HCT116 (cell line): Measurements from ENCODE around the gene SH3TC1. TPM values are rescaled to one million over a fixed set of nuclear protein-coding genes. Genes with fewer than 3 reads are reported as not detected.

ENCODE experiments used
- ATAC-seq: fragments of 200-7000 bp; cut with Tn5 transposase; 2 replicates; pipeline ENCODE4 v1.9.1; 2020; ENCODE audit warnings: mild to moderate bottlenecking, moderate library complexity
- BruUV-seq: library from RNA; stranded (reverse); fragments of 400-500 nt; replicated peaks from 2 replicates; lab custom pipeline; 2021; lab: Mats Ljungman, UMichigan
- CTCF ChIA-PET: fragments of 300-600 bp; sonication (Branson Sonifier 250); formaldehyde crosslinking; loops from one replicate; lab custom pipeline; 2021; ENCODE audit warnings: antibody characterized with exemption; lab: Charles Lee
- POLR2A ChIA-PET: fragments of 300-600, 350-600 bp; sonication (Branson Sonifier 250); formaldehyde crosslinking; loops from one replicate; lab custom pipeline; 2021; ENCODE audit warnings: antibody characterized with exemption; lab: Charles Lee
- RAD21 ChIA-PET, 2 experiments: fragments of 300-600 bp; sonication (Branson Sonifier 250); formaldehyde crosslinking; loops; one replicate each; lab custom pipeline; 2023; ENCODE audit warnings: low total read pairs in 2 of 2; ENCODE audit not compliant: uncharacterized antibody in 2 of 2, unreplicated experiment in 2 of 2, low non-redundant PET in 1 of 2; lab: Charles Lee
- DNase-seq: peaks from one replicate; pipeline ENCODE4 v3.0.0-alpha.2; 2010; ENCODE audit warnings: low read depth, low spot score
- H2AFZ ChIP-seq: fragments of 200-600 bp; shearing (Covaris generic), sonication (generic); 2 replicates; pipeline ENCODE4 v1.6.1; 2017; ENCODE audit warnings: low read depth, mixed run types, mixed read lengths, antibody characterized with exemption, low read length; ENCODE audit not compliant: poor library complexity, severe bottlenecking
- H3K27ac ChIP-seq: 2 replicates; pipeline ENCODE4 v1.5.1; 2012; ENCODE audit warnings: low read depth, low read length
- H3K27me3 ChIP-seq: fragments of 200-600 bp; sonication (generic); 2 replicates; pipeline ENCODE4 v1.6.1; 2016; ENCODE audit warnings: mixed run types, low read length, mixed read lengths; ENCODE audit not compliant: insufficient read depth
- H3K36me3 ChIP-seq, 2 experiments: fragments of 200-500 bp in 1 of 2; fragments of 200-600 bp in 1 of 2; sonication (Bioruptor generic) in 1 of 2; sonication (generic) in 1 of 2; 2 replicates each; pipeline versions ENCODE4 v1.5.1 to v1.6.1; 2014 to 2016; ENCODE audit warnings: low read length in 2 of 2, inconsistent platforms in 1 of 2, mixed read lengths in 1 of 2, mixed run types in 1 of 2; ENCODE audit not compliant: insufficient read depth in 2 of 2, control insufficient read depth in 1 of 2
- H3K4me1 ChIP-seq, 2 experiments: fragments of 200-600 bp in 1 of 2; sonication (generic) in 1 of 2; 2 replicates each; pipeline versions ENCODE4 v1.5.1 to v1.6.1; 2012 to 2017; ENCODE audit warnings: low read length in 2 of 2, inconsistent platforms in 1 of 2, mild to moderate bottlenecking in 1 of 2, mixed read lengths in 1 of 2, mixed run types in 1 of 2, moderate library complexity in 1 of 2; ENCODE audit not compliant: insufficient read depth in 2 of 2, control insufficient read depth in 1 of 2
- H3K4me2 ChIP-seq: fragments of 200-600 bp; sonication (generic); 2 replicates; pipeline ENCODE4 v1.6.1; 2017; ENCODE audit warnings: mixed run types, low read length, mixed read lengths
- H3K4me3 ChIP-seq, 2 experiments: fragments of 200-600 bp in 1 of 2; sonication (generic) in 1 of 2; replicated peaks in 1 of 2; 2 replicates each; pipeline ENCODE4 v1.5.1; 2011 to 2016; ENCODE audit warnings: low read length in 2 of 2, control low read depth in 1 of 2, low read depth in 1 of 2, mild to moderate bottlenecking in 1 of 2, mixed read lengths in 1 of 2, mixed run types in 1 of 2
- H3K79me2 ChIP-seq: fragments of 200-600 bp; sonication (generic); 2 replicates; pipeline ENCODE4 v1.6.1; 2017; ENCODE audit warnings: mild to moderate bottlenecking, mixed run types, low read length, moderate library complexity, mixed read lengths; ENCODE audit not compliant: insufficient read depth
- H3K9ac ChIP-seq: fragments of 200-600 bp; sonication (generic); 2 replicates; pipeline ENCODE4 v1.6.1; 2016; ENCODE audit warnings: low read length, mixed read lengths
- H3K9me2 ChIP-seq: fragments of 200-600 bp; sonication (generic), shearing (Covaris generic); 2 replicates; pipeline ENCODE4 v1.6.1; 2017; ENCODE audit warnings: mixed run types, mild to moderate bottlenecking, moderate library complexity; ENCODE audit not compliant: insufficient read depth
- H3K9me3 ChIP-seq, 2 experiments: fragments of 200-500 bp in 1 of 2; fragments of 200-600 bp in 1 of 2; sonication (Bioruptor generic) in 1 of 2; sonication (generic) in 1 of 2; 2 replicates each; pipeline ENCODE4 v1.6.1; 2014 to 2017; ENCODE audit warnings: low read length in 2 of 2, mixed read lengths in 2 of 2, inconsistent platforms in 1 of 2, low read depth in 1 of 2, mild to moderate bottlenecking in 1 of 2, mixed run types in 1 of 2, moderate library complexity in 1 of 2; ENCODE audit not compliant: control insufficient read depth in 1 of 2, insufficient read depth in 1 of 2
- H4K20me1 ChIP-seq: fragments of 200-600 bp; sonication (generic), shearing (Covaris generic); 2 replicates; pipeline ENCODE4 v1.6.1; 2017; ENCODE audit warnings: mixed run types, mild to moderate bottlenecking, moderate library complexity; ENCODE audit not compliant: insufficient read depth
- ELF1 ChIP-seq: IDR thresholded peaks from 2 replicates; pipeline ENCODE4 v1.6.1; 2012; ENCODE audit warnings: low read depth, borderline replicate concordance
- EZH2 ChIP-seq: fragments of 200-600 bp; sonication (generic); IDR thresholded peaks from 2 replicates; pipeline ENCODE4 v1.6.1; 2017; ENCODE audit warnings: antibody characterized with exemption, mixed run types
- EZH2phosphoT487 ChIP-seq: fragments of 200-600 bp; IDR thresholded peaks from 2 replicates; pipeline ENCODE4 v1.6.1; 2018; ENCODE audit warnings: antibody characterized with exemption, borderline replicate concordance
- FOSL1 ChIP-seq: IDR thresholded peaks from 2 replicates; pipeline ENCODE4 v1.6.1; 2012; ENCODE audit warnings: low read depth
- POLR2A ChIP-seq: IDR thresholded peaks from 2 replicates; pipeline ENCODE4 v1.7.0; 2011; ENCODE audit warnings: borderline replicate concordance; ENCODE audit not compliant: insufficient read depth, insufficient read length; ENCODE audit errors: extremely low read depth
- RAD21 ChIP-seq: IDR thresholded peaks from 2 replicates; pipeline ENCODE4 v1.6.1; 2012; ENCODE audit warnings: low read depth, mild to moderate bottlenecking
- SIN3A ChIP-seq: IDR thresholded peaks from 2 replicates; pipeline ENCODE4 v1.6.1; 2012; ENCODE audit warnings: low read depth
- SRF ChIP-seq: IDR thresholded peaks from 2 replicates; pipeline ENCODE4 v1.6.1; 2012; ENCODE audit warnings: low read depth
- YY1 ChIP-seq: IDR thresholded peaks from 2 replicates; pipeline ENCODE4 v1.6.1; 2011; ENCODE audit warnings: low read length, low read depth, moderate library complexity, mild to moderate bottlenecking; ENCODE audit not compliant: insufficient replicate concordance; ENCODE audit errors: extremely low read depth
- intact Hi-C: fragments of 100-400 bp; cut with micrococcal nuclease; formaldehyde crosslinking; loops from 2 replicates; pipeline ENCODE4 v1.10.0; 2022
- total RNA-seq: library from RNA; stranded (reverse); gene quantifications from one replicate; pipeline ENCODE4 v1.2.1, GENCODE V29; 2021; ENCODE audit not compliant: unreplicated experiment
- TF ChIP-seq, protein P1 (sequence below): IDR thresholded peaks from 2 replicates; pipeline ENCODE4 v1.6.1; 2011; ENCODE audit warnings: mild to moderate bottlenecking, low read length, moderate library complexity; ENCODE audit not compliant: insufficient replicate concordance; ENCODE audit errors: extremely low read depth
- TF ChIP-seq, protein P2 (sequence below): IDR thresholded peaks from 2 replicates; pipeline ENCODE4 v1.6.1; 2012; ENCODE audit warnings: low read depth

SH3TC1 gene
- total RNA-seq, 1 experiment from 2014 or later = 12.5 TPM

DNA sequence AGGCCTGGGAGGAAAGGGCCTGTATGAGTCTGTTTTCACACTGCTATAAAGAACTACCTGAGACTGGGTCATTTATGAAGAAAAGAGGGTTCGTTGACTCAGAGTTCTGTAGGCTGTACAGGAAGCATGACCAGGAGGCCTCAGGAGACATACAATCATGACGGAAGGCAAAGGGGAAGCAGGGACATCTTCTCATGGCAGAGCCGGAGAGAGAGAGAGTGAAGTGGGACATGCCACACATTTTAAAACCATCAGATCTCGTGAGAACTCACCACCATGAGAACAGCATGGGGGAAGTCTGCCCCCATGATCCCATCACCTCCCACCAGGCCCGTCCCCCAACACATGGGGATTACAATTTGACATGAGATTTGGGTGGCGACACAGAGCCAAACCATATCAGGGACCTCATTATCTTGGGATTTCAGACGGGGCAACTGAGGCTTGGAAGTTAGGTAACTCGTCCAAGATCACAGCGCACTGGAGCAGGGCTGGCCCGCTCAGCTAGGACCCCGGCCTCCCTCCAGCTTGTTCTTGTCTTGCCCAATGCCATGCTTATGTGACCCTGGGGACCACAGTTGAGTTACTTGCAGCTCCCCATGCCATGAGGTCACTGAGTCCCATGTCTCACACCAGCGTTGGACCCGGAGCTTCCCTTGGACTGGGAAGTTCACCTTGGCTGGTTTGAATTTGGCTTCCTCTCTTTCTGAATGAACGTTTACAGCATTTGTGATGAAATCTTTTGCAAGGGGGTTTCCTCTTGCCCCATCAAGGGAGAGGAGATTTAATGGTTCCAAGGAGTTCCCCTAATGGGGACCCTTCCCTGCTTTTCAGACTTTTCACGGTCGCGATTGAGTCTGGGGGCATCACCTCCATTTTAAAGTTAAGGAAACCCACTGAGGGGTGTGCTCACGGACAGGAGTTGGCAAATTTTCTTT is 88.5 kb downstream of the SH3TC1 start:
- H3K36me3 ChIP-seq = no peaks in the 10 kb centered on the region
- DNase-seq (no peak), ATAC-seq (no peak)
- no peaks in the 10 kb centered on the region for H3K4me1 ChIP-seq
- no peak overlapping the region for H3K4me3 ChIP-seq
- no peak overlapping the region for H3K9ac ChIP-seq
- no peak overlapping the region for H2AFZ ChIP-seq
- H4K20me1 ChIP-seq = no peaks in the 10 kb centered on the region
- no TSS peak for BruUV-seq
- no peaks in the 10 kb centered on the region for H3K9me2 ChIP-seq
- H3K9me3 ChIP-seq = no peaks in the 10 kb centered on the region
- no peaks in the 10 kb centered on the region for H3K79me2 ChIP-seq
- ChIA-PET CTCF (no interaction called here), POLR2A (no interaction called here), RAD21 (no interaction called here)
- TF ChIP-seq SRF = no peak
- TF ChIP-seq, protein P1, sequence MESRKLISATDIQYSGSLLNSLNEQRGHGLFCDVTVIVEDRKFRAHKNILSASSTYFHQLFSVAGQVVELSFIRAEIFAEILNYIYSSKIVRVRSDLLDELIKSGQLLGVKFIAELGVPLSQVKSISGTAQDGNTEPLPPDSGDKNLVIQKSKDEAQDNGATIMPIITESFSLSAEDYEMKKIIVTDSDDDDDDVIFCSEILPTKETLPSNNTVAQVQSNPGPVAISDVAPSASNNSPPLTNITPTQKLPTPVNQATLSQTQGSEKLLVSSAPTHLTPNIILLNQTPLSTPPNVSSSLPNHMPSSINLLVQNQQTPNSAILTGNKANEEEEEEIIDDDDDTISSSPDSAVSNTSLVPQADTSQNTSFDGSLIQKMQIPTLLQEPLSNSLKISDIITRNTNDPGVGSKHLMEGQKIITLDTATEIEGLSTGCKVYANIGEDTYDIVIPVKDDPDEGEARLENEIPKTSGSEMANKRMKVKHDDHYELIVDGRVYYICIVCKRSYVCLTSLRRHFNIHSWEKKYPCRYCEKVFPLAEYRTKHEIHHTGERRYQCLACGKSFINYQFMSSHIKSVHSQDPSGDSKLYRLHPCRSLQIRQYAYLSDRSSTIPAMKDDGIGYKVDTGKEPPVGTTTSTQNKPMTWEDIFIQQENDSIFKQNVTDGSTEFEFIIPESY = no peak
- no peak for TF ChIP-seq EZH2phosphoT487
- TF ChIP-seq POLR2A = no peak
- TF ChIP-seq YY1 = no peak
- no peak for TF ChIP-seq FOSL1
- TF ChIP-seq SIN3A = no peak
- TF ChIP-seq ELF1 = no peak
- TF ChIP-seq, protein P2, sequence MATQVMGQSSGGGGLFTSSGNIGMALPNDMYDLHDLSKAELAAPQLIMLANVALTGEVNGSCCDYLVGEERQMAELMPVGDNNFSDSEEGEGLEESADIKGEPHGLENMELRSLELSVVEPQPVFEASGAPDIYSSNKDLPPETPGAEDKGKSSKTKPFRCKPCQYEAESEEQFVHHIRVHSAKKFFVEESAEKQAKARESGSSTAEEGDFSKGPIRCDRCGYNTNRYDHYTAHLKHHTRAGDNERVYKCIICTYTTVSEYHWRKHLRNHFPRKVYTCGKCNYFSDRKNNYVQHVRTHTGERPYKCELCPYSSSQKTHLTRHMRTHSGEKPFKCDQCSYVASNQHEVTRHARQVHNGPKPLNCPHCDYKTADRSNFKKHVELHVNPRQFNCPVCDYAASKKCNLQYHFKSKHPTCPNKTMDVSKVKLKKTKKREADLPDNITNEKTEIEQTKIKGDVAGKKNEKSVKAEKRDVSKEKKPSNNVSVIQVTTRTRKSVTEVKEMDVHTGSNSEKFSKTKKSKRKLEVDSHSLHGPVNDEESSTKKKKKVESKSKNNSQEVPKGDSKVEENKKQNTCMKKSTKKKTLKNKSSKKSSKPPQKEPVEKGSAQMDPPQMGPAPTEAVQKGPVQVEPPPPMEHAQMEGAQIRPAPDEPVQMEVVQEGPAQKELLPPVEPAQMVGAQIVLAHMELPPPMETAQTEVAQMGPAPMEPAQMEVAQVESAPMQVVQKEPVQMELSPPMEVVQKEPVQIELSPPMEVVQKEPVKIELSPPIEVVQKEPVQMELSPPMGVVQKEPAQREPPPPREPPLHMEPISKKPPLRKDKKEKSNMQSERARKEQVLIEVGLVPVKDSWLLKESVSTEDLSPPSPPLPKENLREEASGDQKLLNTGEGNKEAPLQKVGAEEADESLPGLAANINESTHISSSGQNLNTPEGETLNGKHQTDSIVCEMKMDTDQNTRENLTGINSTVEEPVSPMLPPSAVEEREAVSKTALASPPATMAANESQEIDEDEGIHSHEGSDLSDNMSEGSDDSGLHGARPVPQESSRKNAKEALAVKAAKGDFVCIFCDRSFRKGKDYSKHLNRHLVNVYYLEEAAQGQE = no peak
- TF ChIP-seq EZH2 = no peak
- TF ChIP-seq RAD21 = no peak
- H3K27me3 ChIP-seq = no peaks in the 10 kb centered on the region
- H3K27ac ChIP-seq = no peak overlapping the region
- no peak overlapping the region for H3K4me2 ChIP-seq
- intact Hi-C loops = no loop called here
